Measurements from ENCODE around the gene ZCCHC4. TPM values are rescaled to one million over a fixed set of nuclear protein-coding genes. Genes with fewer than 3 reads are reported as not detected.

The ZCCHC4 gene
- total and polyA plus RNA-seq, 2 of the 8 experiments (the other 6 are each of a cell fraction or from before 2014, with no cell fraction given): 9.8 to 12.5 TPM

Other genes starting within 250 kb of the ZCCHC4 start
- gene SEPSECS, start 152.3 kb upstream of the ZCCHC4 start, total RNA-seq (2021; fragmentation: NEBNext Ultra II Directional; extraction: Animal tissue kit (Norgen Biotek cat#: 25700)): 4.1 and 4.4 TPM in 2 replicates
- 1.1 and 1.9 TPM in 2 replicates for gene SEPSECS, start 152.3 kb upstream of the ZCCHC4 start, polyA plus RNA-seq (2011; rRNA removed)
- gene PI4K2B, start 78.7 kb upstream of the ZCCHC4 start, total RNA-seq (2021; fragmentation: NEBNext Ultra II Directional; extraction: Animal tissue kit (Norgen Biotek cat#: 25700)): 15.8 and 16.2 TPM in 2 replicates
- gene PI4K2B, start 78.7 kb upstream of the ZCCHC4 start, polyA plus RNA-seq (2011; rRNA removed): 2.2 and 3.0 TPM in 2 replicates
- 31.6 and 33.0 TPM in 2 replicates for gene ANAPC4, start 64.5 kb downstream of the ZCCHC4 start, total RNA-seq (2021; fragmentation: NEBNext Ultra II Directional; extraction: Animal tissue kit (Norgen Biotek cat#: 25700))
- 4.4 and 8.7 TPM in 2 replicates for gene ANAPC4, start 64.5 kb downstream of the ZCCHC4 start, polyA plus RNA-seq (2011; rRNA removed)